Measurements from ENCODE around the gene SOCS1.

DNA sequence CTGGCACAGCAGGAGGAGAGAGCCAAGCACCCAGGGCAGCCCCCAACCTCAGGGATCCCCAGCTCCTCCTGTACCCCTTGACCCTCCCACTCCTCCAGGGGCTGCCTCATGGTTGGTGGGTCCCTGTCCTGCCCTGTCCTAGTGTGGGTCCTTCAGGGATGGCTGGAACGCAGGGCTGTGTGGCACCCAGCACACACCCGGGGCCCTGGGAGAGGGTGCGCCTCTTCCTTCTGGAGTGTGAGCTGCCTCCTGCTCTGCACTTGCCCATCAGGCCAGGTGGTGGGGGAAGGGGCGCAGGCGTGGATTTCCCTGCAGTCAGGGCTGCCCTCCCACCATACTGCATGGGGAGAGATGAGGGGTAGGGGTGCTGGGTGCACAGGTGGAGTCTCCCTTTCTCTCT lies 42.6 kb downstream of the SOCS1 start:
- TF ChIP-seq, protein P1, sequence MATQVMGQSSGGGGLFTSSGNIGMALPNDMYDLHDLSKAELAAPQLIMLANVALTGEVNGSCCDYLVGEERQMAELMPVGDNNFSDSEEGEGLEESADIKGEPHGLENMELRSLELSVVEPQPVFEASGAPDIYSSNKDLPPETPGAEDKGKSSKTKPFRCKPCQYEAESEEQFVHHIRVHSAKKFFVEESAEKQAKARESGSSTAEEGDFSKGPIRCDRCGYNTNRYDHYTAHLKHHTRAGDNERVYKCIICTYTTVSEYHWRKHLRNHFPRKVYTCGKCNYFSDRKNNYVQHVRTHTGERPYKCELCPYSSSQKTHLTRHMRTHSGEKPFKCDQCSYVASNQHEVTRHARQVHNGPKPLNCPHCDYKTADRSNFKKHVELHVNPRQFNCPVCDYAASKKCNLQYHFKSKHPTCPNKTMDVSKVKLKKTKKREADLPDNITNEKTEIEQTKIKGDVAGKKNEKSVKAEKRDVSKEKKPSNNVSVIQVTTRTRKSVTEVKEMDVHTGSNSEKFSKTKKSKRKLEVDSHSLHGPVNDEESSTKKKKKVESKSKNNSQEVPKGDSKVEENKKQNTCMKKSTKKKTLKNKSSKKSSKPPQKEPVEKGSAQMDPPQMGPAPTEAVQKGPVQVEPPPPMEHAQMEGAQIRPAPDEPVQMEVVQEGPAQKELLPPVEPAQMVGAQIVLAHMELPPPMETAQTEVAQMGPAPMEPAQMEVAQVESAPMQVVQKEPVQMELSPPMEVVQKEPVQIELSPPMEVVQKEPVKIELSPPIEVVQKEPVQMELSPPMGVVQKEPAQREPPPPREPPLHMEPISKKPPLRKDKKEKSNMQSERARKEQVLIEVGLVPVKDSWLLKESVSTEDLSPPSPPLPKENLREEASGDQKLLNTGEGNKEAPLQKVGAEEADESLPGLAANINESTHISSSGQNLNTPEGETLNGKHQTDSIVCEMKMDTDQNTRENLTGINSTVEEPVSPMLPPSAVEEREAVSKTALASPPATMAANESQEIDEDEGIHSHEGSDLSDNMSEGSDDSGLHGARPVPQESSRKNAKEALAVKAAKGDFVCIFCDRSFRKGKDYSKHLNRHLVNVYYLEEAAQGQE (IDR thresholded peaks at IDR 0.05) = no peak
- TF ChIP-seq, protein P2, sequence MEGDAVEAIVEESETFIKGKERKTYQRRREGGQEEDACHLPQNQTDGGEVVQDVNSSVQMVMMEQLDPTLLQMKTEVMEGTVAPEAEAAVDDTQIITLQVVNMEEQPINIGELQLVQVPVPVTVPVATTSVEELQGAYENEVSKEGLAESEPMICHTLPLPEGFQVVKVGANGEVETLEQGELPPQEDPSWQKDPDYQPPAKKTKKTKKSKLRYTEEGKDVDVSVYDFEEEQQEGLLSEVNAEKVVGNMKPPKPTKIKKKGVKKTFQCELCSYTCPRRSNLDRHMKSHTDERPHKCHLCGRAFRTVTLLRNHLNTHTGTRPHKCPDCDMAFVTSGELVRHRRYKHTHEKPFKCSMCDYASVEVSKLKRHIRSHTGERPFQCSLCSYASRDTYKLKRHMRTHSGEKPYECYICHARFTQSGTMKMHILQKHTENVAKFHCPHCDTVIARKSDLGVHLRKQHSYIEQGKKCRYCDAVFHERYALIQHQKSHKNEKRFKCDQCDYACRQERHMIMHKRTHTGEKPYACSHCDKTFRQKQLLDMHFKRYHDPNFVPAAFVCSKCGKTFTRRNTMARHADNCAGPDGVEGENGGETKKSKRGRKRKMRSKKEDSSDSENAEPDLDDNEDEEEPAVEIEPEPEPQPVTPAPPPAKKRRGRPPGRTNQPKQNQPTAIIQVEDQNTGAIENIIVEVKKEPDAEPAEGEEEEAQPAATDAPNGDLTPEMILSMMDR (IDR thresholded peaks at IDR 0.05; ENCODE audit: low read depth, low read length, missing input control) = no peak
- TF ChIP-seq YY1 (IDR thresholded peaks at IDR 0.05) (no peak), JUND (IDR thresholded peaks at IDR 0.05) (no peak), RAD21 (IDR thresholded peaks at IDR 0.05) (no peak)
- TF ChIP-seq, protein P3, sequence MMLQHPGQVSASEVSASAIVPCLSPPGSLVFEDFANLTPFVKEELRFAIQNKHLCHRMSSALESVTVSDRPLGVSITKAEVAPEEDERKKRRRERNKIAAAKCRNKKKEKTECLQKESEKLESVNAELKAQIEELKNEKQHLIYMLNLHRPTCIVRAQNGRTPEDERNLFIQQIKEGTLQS (IDR thresholded peaks at IDR 0.05) = no peak

Measured in liver (tissue), 3 donors.